GM19438 (cell line): ENCODE measurements around the gene ADRA2C.

Experiments
- ATAC-seq: cut with Tn5 transposase; IDR thresholded peaks from one replicate; pipeline ENCODE4 v1.9.1; 2021; ENCODE audit warnings: low read depth; ENCODE audit not compliant: unreplicated experiment

The ADRA2C gene

GRCh38 chr4:3775005-3775404 lies 8.8 kb downstream of the ADRA2C start:
- no peak for ATAC-seq

- ATAC-seq: no peak
Measured at GRCh38 chr4:3775576-3775975, 9.4 kb downstream of the ADRA2C start.

GRCh38 chr4:3776166-3777032 lies 10.2 kb downstream of the ADRA2C start:
- ATAC-seq: no peak

GRCh38 chr4:3777033-3777390 lies 10.8 kb downstream of the ADRA2C start:
- no peak for ATAC-seq

GRCh38 chr4:3777669-3778068 lies 11.5 kb downstream of the ADRA2C start:
- no peak for ATAC-seq

GRCh38 chr4:3779509-3779908 lies 13.3 kb downstream of the ADRA2C start:
- no peak for ATAC-seq

- ATAC-seq: no peak
Measured at GRCh38 chr4:3780347-3781171, 14.4 kb downstream of the ADRA2C start.

- no peak for ATAC-seq
Measured at GRCh38 chr4:3781193-3781886, 15.2 kb downstream of the ADRA2C start.

GRCh38 chr4:3781997-3782930 lies 16.1 kb downstream of the ADRA2C start:
- no peak for ATAC-seq

- no peak for ATAC-seq
Measured at GRCh38 chr4:3783693-3784306, 17.6 kb downstream of the ADRA2C start.

GRCh38 chr4:3784454-3785291 lies 18.5 kb downstream of the ADRA2C start:
- ATAC-seq: no peak

GRCh38 chr4:3785292-3785565 lies 19.0 kb downstream of the ADRA2C start:
- no peak for ATAC-seq

- no peak for ATAC-seq
Measured at GRCh38 chr4:3786196-3786869, 20.1 kb downstream of the ADRA2C start.

GRCh38 chr4:3787489-3788365 lies 21.5 kb downstream of the ADRA2C start:
- ATAC-seq: no peak

GRCh38 chr4:3788366-3788660 lies 22.1 kb downstream of the ADRA2C start:
- ATAC-seq: no peak

GRCh38 chr4:3789587-3789986 lies 23.4 kb downstream of the ADRA2C start:
- no peak for ATAC-seq

- ATAC-seq: no peak
Measured at GRCh38 chr4:3790006-3790561, 23.9 kb downstream of the ADRA2C start.
